CD4-positive, CD25-positive, alpha-beta regulatory T cell (primary cell): ENCODE measurements around the gene LEKR1. TPM values are rescaled to one million over a fixed set of nuclear protein-coding genes. Genes with fewer than 3 reads are reported as not detected.
"Not testable (repeated sequence)": the region's sequence is repeated elsewhere in the genome, so short reads cannot be mapped to it uniquely, and the experiment has no call there.

ENCODE experiments used
- ATAC-seq, 2 donors: fragments of 150-1000 bp; cut with Tn5 transposase; one replicate each; pipeline ENCODE4 v1.10.0; 2021; ENCODE audit warnings: low read depth in 2 of 2, moderate number of reproducible peaks in 2 of 2, moderate library complexity in 1 of 2
- DNase-seq, 3 donors: peaks; one replicate each; pipeline versions ENCODE4 v3.0.0 to v3.0.0-alpha.2; 2012 to 2022; ENCODE audit warnings: mixed read lengths in 1 of 3
- H3K27ac ChIP-seq: one replicate; pipeline ENCODE4 v1.7.0; 2013; ENCODE audit warnings: mild to moderate bottlenecking, low read length; ENCODE audit not compliant: insufficient read depth, poor library complexity, severe bottlenecking
- H3K27me3 ChIP-seq: one replicate; pipeline ENCODE4 v1.7.0; 2013; ENCODE audit warnings: low read length; ENCODE audit not compliant: control insufficient read depth, insufficient read depth
- H3K36me3 ChIP-seq: one replicate; pipeline ENCODE4 v1.7.0; 2013; ENCODE audit warnings: mild to moderate bottlenecking, low read length, moderate library complexity; ENCODE audit not compliant: control insufficient read depth, insufficient read depth
- H3K4me1 ChIP-seq: 2 replicates; pipeline ENCODE4 v1.7.0; 2013; ENCODE audit warnings: mild to moderate bottlenecking, low read length; ENCODE audit not compliant: insufficient read depth, control insufficient read depth, poor library complexity, severe bottlenecking
- H3K4me3 ChIP-seq: one replicate; pipeline ENCODE4 v1.7.0; 2013; ENCODE audit warnings: low read depth, mild to moderate bottlenecking, low read length, moderate library complexity
- H3K9me3 ChIP-seq, 2 experiments: 1 replicate in 1 of 2; 2 replicates in 1 of 2; pipeline ENCODE4 v1.7.0; 2013; ENCODE audit warnings: low read length in 2 of 2, mild to moderate bottlenecking in 1 of 2, moderate library complexity in 1 of 2; ENCODE audit not compliant: control insufficient read depth in 2 of 2
- H3K27ac Mint-ChIP-seq, 3 donors: one replicate each; pipeline ENCODE4 v1.8.0; 2020 to 2022; ENCODE audit warnings: mild to moderate bottlenecking in 3 of 3, mixed read lengths in 3 of 3, moderate library complexity in 2 of 3
- H3K27me3 Mint-ChIP-seq: one replicate; pipeline ENCODE4 v1.8.0; 2022; ENCODE audit warnings: mild to moderate bottlenecking, mixed read lengths
- H3K36me3 Mint-ChIP-seq: one replicate; pipeline ENCODE4 v1.8.0; 2020; ENCODE audit warnings: mixed read lengths
- H3K4me1 Mint-ChIP-seq, 4 donors: one replicate each; pipeline ENCODE4 v1.8.0; 2020 to 2022; ENCODE audit warnings: mixed read lengths in 4 of 4, mild to moderate bottlenecking in 1 of 4
- H3K4me3 Mint-ChIP-seq, 4 donors: one replicate each; pipeline ENCODE4 v1.8.0; 2020 to 2022; ENCODE audit warnings: mild to moderate bottlenecking in 4 of 4, mixed read lengths in 4 of 4, moderate library complexity in 3 of 4
- H3K9me3 Mint-ChIP-seq, 7 donors: one replicate each; pipeline ENCODE4 v1.8.0; 2020 to 2022; ENCODE audit warnings: mixed read lengths in 7 of 7, mild to moderate bottlenecking in 3 of 7, moderate library complexity in 2 of 7
- polyA plus RNA-seq, 4 donors: library from polyadenylated mRNA; unstranded; fragments of 300-500 nt; fragmentation: Illumina TruSeq; gene quantifications; one replicate each; pipeline ENCODE4 v1.2.3, GENCODE V29; 2021
- total RNA-seq: library from RNA; stranded (reverse); gene quantifications from one replicate; pipeline ENCODE4 v1.2.3, GENCODE V29; 2022

Gene LEKR1
- total and polyA plus RNA-seq, 5 donors from 2014 or later, result 0.44 to 2.4 (median 0.99) TPM

- Mint-ChIP-seq H3K9me3 (peaks cover 0 to 2% (median 0%) of the 10 kb centered on the region in 7 donors), H3K27ac (no peak overlapping the region), H3K36me3 (no peaks in the 10 kb centered on the region), H3K27me3 (peaks cover 33% of the 10 kb centered on the region), H3K4me3 (no peak overlapping the region), H3K4me1 (no peaks in the 10 kb centered on the region)
- DNase-seq (no peak), ATAC-seq (no peak)
- Histone ChIP-seq H3K4me1 (no peaks in the 10 kb centered on the region), H3K36me3 (no peaks in the 10 kb centered on the region), H3K27me3 (peaks cover 12% of the 10 kb centered on the region), H3K27ac (no peak overlapping the region), H3K4me3 (no peak overlapping the region), H3K9me3 (no peaks in the 10 kb centered on the region)
Observed at GRCh38 chr3:156948402-156949210, 122.5 kb downstream of the LEKR1 start.

- H3K36me3 Mint-ChIP-seq, result no peaks in the 10 kb centered on the region
- DNase-seq (no peak), ATAC-seq (no peak)
- Histone ChIP-seq H3K4me1 (no peaks in the 10 kb centered on the region), H3K4me3 (no peak overlapping the region), H3K36me3 (no peaks in the 10 kb centered on the region), H3K27me3 (peaks cover 12% of the 10 kb centered on the region), H3K9me3 (no peaks in the 10 kb centered on the region), H3K27ac (no peak overlapping the region)
- no peak overlapping the region for H3K27ac Mint-ChIP-seq
- H3K4me3 Mint-ChIP-seq, result no peak overlapping the region
- H3K9me3 Mint-ChIP-seq, result peaks cover 0 to 3% (median 0%) of the 10 kb centered on the region in 7 donors
- H3K27me3 Mint-ChIP-seq, result peaks cover 30% of the 10 kb centered on the region
- H3K4me1 Mint-ChIP-seq, result no peaks in the 10 kb centered on the region
Observed at GRCh38 chr3:156952011-156952410, 125.9 kb downstream of the LEKR1 start.

GRCh38 chr3:156957715-156958114, 131.6 kb downstream of the LEKR1 start:
- Mint-ChIP-seq H3K27me3 (peaks cover 31% of the 10 kb centered on the region), H3K4me3 (no peak overlapping the region), H3K9me3 (peaks cover 0 to 3% (median 0%) of the 10 kb centered on the region in 7 donors), H3K36me3 (no peaks in the 10 kb centered on the region), H3K4me1 (no peaks in the 10 kb centered on the region), H3K27ac (no peak overlapping the region)
- Histone ChIP-seq H3K9me3 (no peaks in the 10 kb centered on the region), H3K4me1 (no peaks in the 10 kb centered on the region), H3K27ac (no peak overlapping the region), H3K27me3 (peaks cover 6% of the 10 kb centered on the region), H3K4me3 (no peak overlapping the region), H3K36me3 (no peaks in the 10 kb centered on the region)
- DNase-seq (no peak), ATAC-seq (no peak)

GRCh38 chr3:156963096-156963495, 136.9 kb downstream of the LEKR1 start:
- Mint-ChIP-seq H3K9me3 (peaks cover 0 to 4% (median 0%) of the 10 kb centered on the region in 7 donors), H3K27ac (no peak overlapping the region), H3K4me1 (no peaks in the 10 kb centered on the region), H3K4me3 (no peak overlapping the region), H3K27me3 (peaks cover 22% of the 10 kb centered on the region), H3K36me3 (no peaks in the 10 kb centered on the region)
- ATAC-seq (no peak), DNase-seq (no peak)
- Histone ChIP-seq H3K36me3 (no peaks in the 10 kb centered on the region), H3K9me3 (no peaks in the 10 kb centered on the region), H3K27ac (no peak overlapping the region), H3K27me3 (peaks cover 2% of the 10 kb centered on the region), H3K4me3 (no peak overlapping the region), H3K4me1 (no peaks in the 10 kb centered on the region)

GRCh38 chr3:156964577-156964976, 138.4 kb downstream of the LEKR1 start:
- Histone ChIP-seq H3K36me3 (no peaks in the 10 kb centered on the region), H3K27me3 (peaks cover 2% of the 10 kb centered on the region), H3K4me3 (no peak overlapping the region), H3K27ac (no peak overlapping the region), H3K9me3 (no peaks in the 10 kb centered on the region), H3K4me1 (no peaks in the 10 kb centered on the region)
- Mint-ChIP-seq H3K36me3 (no peaks in the 10 kb centered on the region), H3K9me3 (peaks cover 0 to 4% (median 3%) of the 10 kb centered on the region in 7 donors), H3K27me3 (peaks cover 21% of the 10 kb centered on the region), H3K4me1 (no peaks in the 10 kb centered on the region), H3K27ac (no peak overlapping the region), H3K4me3 (no peak overlapping the region)
- ATAC-seq (no peak), DNase-seq (no peak)

GRCh38 chr3:156966349-156966748, 140.2 kb downstream of the LEKR1 start:
- H3K27me3 Mint-ChIP-seq, result peaks cover 19% of the 10 kb centered on the region
- not testable (repeated sequence) for DNase-seq

GRCh38 chr3:156973954-156974353, 147.8 kb downstream of the LEKR1 start:
- H3K27ac Mint-ChIP-seq, result no peak overlapping the region
- Histone ChIP-seq H3K4me3 (no peak overlapping the region), H3K4me1 (no peaks in the 10 kb centered on the region), H3K36me3 (no peaks in the 10 kb centered on the region), H3K27me3 (no peaks in the 10 kb centered on the region), H3K9me3 (no peaks in the 10 kb centered on the region), H3K27ac (no peak overlapping the region)
- ATAC-seq (no peak), DNase-seq (no peak)
- H3K4me1 Mint-ChIP-seq, result peaks cover 0 to 7% (median 3%) of the 10 kb centered on the region in 4 donors
- peaks cover 0 to 8% (median 1%) of the 10 kb centered on the region in 7 donors for H3K9me3 Mint-ChIP-seq
- no peak overlapping the region for H3K4me3 Mint-ChIP-seq
- H3K27me3 Mint-ChIP-seq, result peaks cover 10% of the 10 kb centered on the region
- no peaks in the 10 kb centered on the region for H3K36me3 Mint-ChIP-seq

More at GRCh38 chr3:156966349-156966748, 140.2 kb downstream of the LEKR1 start:
- not testable (repeated sequence) for H3K27ac ChIP-seq, H3K36me3 ChIP-seq, H3K4me1 ChIP-seq, H3K4me1 Mint-ChIP-seq, H3K27me3 ChIP-seq, H3K36me3 Mint-ChIP-seq, H3K9me3 ChIP-seq, H3K9me3 Mint-ChIP-seq, H3K27ac Mint-ChIP-seq, H3K4me3 Mint-ChIP-seq, H3K4me3 ChIP-seq, ATAC-seq

GRCh38 chr3:156974931-156975330, 148.8 kb downstream of the LEKR1 start:
- no peaks in the 10 kb centered on the region for H3K27me3 ChIP-seq
- DNase-seq, result no peak
- no peaks in the 10 kb centered on the region for H3K9me3 ChIP-seq
- Mint-ChIP-seq H3K9me3 (peaks cover 0 to 5% (median 0%) of the 10 kb centered on the region in 7 donors), H3K27me3 (peaks cover 4% of the 10 kb centered on the region), H3K27ac (no peak overlapping the region), H3K4me3 (no peak overlapping the region), H3K4me1 (peaks cover 0 to 8% (median 4%) of the 10 kb centered on the region in 4 donors), H3K36me3 (no peaks in the 10 kb centered on the region)
- no peak for ATAC-seq
- no peak overlapping the region for H3K27ac ChIP-seq
- no peaks in the 10 kb centered on the region for H3K4me1 ChIP-seq
- no peaks in the 10 kb centered on the region for H3K36me3 ChIP-seq
- H3K4me3 ChIP-seq, result no peak overlapping the region
